Neural cell (in vitro differentiated cells): ENCODE data around the gene HLCS. TPM values are rescaled to one million over a fixed set of nuclear protein-coding genes. Genes with fewer than 3 reads are reported as not detected.

Experiments
- H2AFZ ChIP-seq: fragments of 200-600, 300-800 bp; sonication (generic), shearing (Covaris generic); 2 replicates; pipeline ENCODE4 v1.6.0; 2014; ENCODE audit warnings: low read depth, mild to moderate bottlenecking, antibody characterized with exemption, low read length, moderate library complexity
- H3F3A ChIP-seq: fragments of 200-600 bp; shearing (Covaris generic); 2 replicates; pipeline ENCODE4 v1.6.1; 2016; ENCODE audit warnings: mild to moderate bottlenecking, moderate library complexity, mixed read lengths, antibody characterized with exemption, low read length; ENCODE audit not compliant: insufficient read depth, poor library complexity, severe bottlenecking
- H3K27ac ChIP-seq: fragments of 200-600, 300-800 bp; sonication (generic), shearing (Covaris generic); 2 replicates; pipeline ENCODE4 v1.5.1; 2014; ENCODE audit warnings: mild to moderate bottlenecking, low read length, moderate library complexity
- H3K27me3 ChIP-seq: fragments of 300-800, 200-600 bp; sonication (generic), shearing (Covaris generic); 2 replicates; pipeline ENCODE4 v1.6.0; 2014; ENCODE audit warnings: mild to moderate bottlenecking, low read depth, low read length, moderate library complexity; ENCODE audit not compliant: insufficient read depth
- H3K36me3 ChIP-seq: fragments of 300-800, 200-600 bp; sonication (generic), shearing (Covaris generic); 2 replicates; pipeline ENCODE4 v1.5.1; 2014; ENCODE audit warnings: mild to moderate bottlenecking, antibody characterized with exemption, low read length, moderate library complexity; ENCODE audit not compliant: insufficient read depth
- H3K4me2 ChIP-seq: fragments of 300-800, 200-600 bp; sonication (generic), shearing (Covaris generic); 2 replicates; pipeline ENCODE4 v1.6.0; 2014; ENCODE audit warnings: mild to moderate bottlenecking, low read length
- H3K4me3 ChIP-seq: fragments of 300-800, 200-600 bp; sonication (generic), shearing (Covaris generic); 2 replicates; pipeline ENCODE4 v1.5.1; 2014; ENCODE audit warnings: mild to moderate bottlenecking, low read length, moderate library complexity
- H3K79me2 ChIP-seq: fragments of 200-600 bp; shearing (Covaris generic); replicated peaks from 2 replicates; pipeline ENCODE4 v1.6.0; 2014; ENCODE audit warnings: mild to moderate bottlenecking, low read length, moderate library complexity; ENCODE audit not compliant: insufficient read depth
- H3K9ac ChIP-seq: fragments of 300-800, 200-600 bp; sonication (generic), shearing (Covaris generic); 2 replicates; pipeline ENCODE4 v1.6.1; 2016; ENCODE audit warnings: mild to moderate bottlenecking, low read length, mixed read lengths
- H3K9me2 ChIP-seq: fragments of 200-600 bp; shearing (Covaris generic); 2 replicates; pipeline ENCODE4 v1.6.1; 2016; ENCODE audit warnings: mild to moderate bottlenecking, low read length, mixed read lengths; ENCODE audit not compliant: insufficient read depth
- H3K9me3 ChIP-seq: fragments of 200-600, 300-800 bp; sonication (generic), shearing (Covaris generic); 2 replicates; pipeline ENCODE4 v1.6.1; 2016; ENCODE audit warnings: mild to moderate bottlenecking, mixed run types, low read length, moderate library complexity, mixed read lengths
- H4K20me1 ChIP-seq: fragments of 200-600 bp; shearing (Covaris generic); 2 replicates; pipeline ENCODE4 v1.6.1; 2016; ENCODE audit warnings: mild to moderate bottlenecking, mixed run types; ENCODE audit not compliant: insufficient read depth
- EP300 ChIP-seq: fragments of 450-650 bp; conservative IDR thresholded peaks from 2 replicates; pipeline ENCODE4 v1.6.1; 2014; ENCODE audit warnings: antibody characterized with exemption, mild to moderate bottlenecking, moderate library complexity; ENCODE audit not compliant: poor library complexity, severe bottlenecking
- EZH2 ChIP-seq: fragments of 200-600, 300-800 bp; shearing (Covaris generic), sonication (generic); IDR thresholded peaks from 2 replicates; pipeline ENCODE4 v1.6.1; 2014; ENCODE audit warnings: antibody characterized with exemption, low read length, borderline replicate concordance, mild to moderate bottlenecking; ENCODE audit not compliant: insufficient read depth, poor library complexity, severe bottlenecking
- MXI1 ChIP-seq: fragments of 450-650 bp; conservative IDR thresholded peaks from 2 replicates; pipeline ENCODE4 v1.6.1; 2014; ENCODE audit warnings: antibody characterized with exemption, mild to moderate bottlenecking; ENCODE audit not compliant: poor library complexity, severe bottlenecking
- POLR2AphosphoS5 ChIP-seq: IDR thresholded peaks from 2 replicates; pipeline ENCODE4 v1.6.1; 2012
- RAD21 ChIP-seq: fragments of 450-650 bp; conservative IDR thresholded peaks from 2 replicates; pipeline ENCODE4 v1.6.1; 2014; ENCODE audit warnings: antibody characterized with exemption, mild to moderate bottlenecking, moderate library complexity
- SMC3 ChIP-seq: fragments of 450-650 bp; conservative IDR thresholded peaks from 2 replicates; pipeline ENCODE4 v1.6.1; 2014; ENCODE audit warnings: antibody characterized with exemption, mild to moderate bottlenecking, moderate library complexity; ENCODE audit not compliant: poor library complexity
- TAF1 ChIP-seq: IDR thresholded peaks from 2 replicates; pipeline ENCODE4 v1.6.1; 2012; ENCODE audit warnings: low read depth
- polyA plus RNA-seq: library from polyadenylated mRNA; depleted of rRNA; stranded (reverse); fragments of >200 nt; gene quantifications from 2 replicates; pipeline ENCODE4 v1.2.3, GENCODE V29; 2014
- TF ChIP-seq, protein P1 (sequence below): IDR thresholded peaks from 2 replicates; pipeline ENCODE4 v1.6.1; 2012; ENCODE audit warnings: borderline replicate concordance
- TF ChIP-seq, protein P2 (sequence below): fragments of 450-650 bp; IDR thresholded peaks from 2 replicates; pipeline ENCODE4 v1.5.1; 2014; ENCODE audit warnings: antibody characterized with exemption, mild to moderate bottlenecking, moderate library complexity; ENCODE audit not compliant: poor library complexity, severe bottlenecking

Gene HLCS
- polyA plus RNA-seq, 1 donor from 2014 or later = 12.1 TPM

DNA sequence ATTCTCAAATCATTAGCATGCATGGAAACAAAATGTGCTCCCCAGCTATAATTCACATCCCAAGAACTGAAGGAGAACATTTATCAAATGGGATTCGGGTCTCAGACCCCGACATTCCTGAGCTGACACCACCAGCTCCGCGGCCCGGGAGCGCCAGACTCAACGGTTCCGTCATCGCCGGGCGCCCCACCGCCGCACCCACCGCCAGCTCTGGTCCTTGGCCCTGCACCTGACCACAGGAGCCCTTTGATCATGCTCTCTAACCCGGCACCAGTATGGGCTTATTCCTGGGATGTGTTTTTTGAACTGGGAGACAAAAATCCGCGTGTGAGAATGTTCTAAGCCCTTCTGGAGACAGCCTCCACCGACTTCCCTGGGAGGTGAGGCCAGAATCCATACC, 43.6 kb downstream of the HLCS start (continued):
- TF ChIP-seq, protein P1, sequence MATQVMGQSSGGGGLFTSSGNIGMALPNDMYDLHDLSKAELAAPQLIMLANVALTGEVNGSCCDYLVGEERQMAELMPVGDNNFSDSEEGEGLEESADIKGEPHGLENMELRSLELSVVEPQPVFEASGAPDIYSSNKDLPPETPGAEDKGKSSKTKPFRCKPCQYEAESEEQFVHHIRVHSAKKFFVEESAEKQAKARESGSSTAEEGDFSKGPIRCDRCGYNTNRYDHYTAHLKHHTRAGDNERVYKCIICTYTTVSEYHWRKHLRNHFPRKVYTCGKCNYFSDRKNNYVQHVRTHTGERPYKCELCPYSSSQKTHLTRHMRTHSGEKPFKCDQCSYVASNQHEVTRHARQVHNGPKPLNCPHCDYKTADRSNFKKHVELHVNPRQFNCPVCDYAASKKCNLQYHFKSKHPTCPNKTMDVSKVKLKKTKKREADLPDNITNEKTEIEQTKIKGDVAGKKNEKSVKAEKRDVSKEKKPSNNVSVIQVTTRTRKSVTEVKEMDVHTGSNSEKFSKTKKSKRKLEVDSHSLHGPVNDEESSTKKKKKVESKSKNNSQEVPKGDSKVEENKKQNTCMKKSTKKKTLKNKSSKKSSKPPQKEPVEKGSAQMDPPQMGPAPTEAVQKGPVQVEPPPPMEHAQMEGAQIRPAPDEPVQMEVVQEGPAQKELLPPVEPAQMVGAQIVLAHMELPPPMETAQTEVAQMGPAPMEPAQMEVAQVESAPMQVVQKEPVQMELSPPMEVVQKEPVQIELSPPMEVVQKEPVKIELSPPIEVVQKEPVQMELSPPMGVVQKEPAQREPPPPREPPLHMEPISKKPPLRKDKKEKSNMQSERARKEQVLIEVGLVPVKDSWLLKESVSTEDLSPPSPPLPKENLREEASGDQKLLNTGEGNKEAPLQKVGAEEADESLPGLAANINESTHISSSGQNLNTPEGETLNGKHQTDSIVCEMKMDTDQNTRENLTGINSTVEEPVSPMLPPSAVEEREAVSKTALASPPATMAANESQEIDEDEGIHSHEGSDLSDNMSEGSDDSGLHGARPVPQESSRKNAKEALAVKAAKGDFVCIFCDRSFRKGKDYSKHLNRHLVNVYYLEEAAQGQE = no peak
- TF ChIP-seq SMC3 (no peak), TAF1 (no peak)

DNA sequence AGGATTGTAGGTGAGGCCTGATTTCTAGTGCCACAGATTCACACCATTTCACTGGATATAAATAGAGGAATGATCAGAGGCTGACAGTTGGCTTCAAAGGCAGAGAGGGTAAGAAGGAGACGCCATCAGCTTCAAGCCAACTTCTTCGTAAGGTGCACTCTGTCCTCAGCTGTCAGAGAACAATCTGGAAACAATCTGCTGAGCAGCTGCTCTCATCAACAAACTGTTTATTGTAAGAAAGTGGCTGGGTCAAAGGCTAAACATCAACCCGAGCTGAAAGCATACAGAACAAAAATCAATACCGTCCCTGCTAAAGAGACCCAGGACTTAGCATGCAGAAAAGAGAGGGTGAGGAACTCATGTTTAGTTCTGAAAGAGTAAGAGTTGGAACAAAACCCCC, 48.2 kb downstream of the HLCS start:
- TF ChIP-seq RAD21 (no peak), EZH2 (no peak), MXI1 (no peak), POLR2AphosphoS5 (no peak), EP300 (no peak), SMC3 (no peak), TAF1 (no peak)
- TF ChIP-seq, protein P2, sequence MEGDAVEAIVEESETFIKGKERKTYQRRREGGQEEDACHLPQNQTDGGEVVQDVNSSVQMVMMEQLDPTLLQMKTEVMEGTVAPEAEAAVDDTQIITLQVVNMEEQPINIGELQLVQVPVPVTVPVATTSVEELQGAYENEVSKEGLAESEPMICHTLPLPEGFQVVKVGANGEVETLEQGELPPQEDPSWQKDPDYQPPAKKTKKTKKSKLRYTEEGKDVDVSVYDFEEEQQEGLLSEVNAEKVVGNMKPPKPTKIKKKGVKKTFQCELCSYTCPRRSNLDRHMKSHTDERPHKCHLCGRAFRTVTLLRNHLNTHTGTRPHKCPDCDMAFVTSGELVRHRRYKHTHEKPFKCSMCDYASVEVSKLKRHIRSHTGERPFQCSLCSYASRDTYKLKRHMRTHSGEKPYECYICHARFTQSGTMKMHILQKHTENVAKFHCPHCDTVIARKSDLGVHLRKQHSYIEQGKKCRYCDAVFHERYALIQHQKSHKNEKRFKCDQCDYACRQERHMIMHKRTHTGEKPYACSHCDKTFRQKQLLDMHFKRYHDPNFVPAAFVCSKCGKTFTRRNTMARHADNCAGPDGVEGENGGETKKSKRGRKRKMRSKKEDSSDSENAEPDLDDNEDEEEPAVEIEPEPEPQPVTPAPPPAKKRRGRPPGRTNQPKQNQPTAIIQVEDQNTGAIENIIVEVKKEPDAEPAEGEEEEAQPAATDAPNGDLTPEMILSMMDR = no peak
- TF ChIP-seq, protein P1 = no peak
- no peaks in the 10 kb centered on the region for H4K20me1 ChIP-seq
- H3K36me3 ChIP-seq = no peaks in the 10 kb centered on the region
- no peak overlapping the region for H3K4me3 ChIP-seq
- H3K79me2 ChIP-seq = no peaks in the 10 kb centered on the region
- no peak overlapping the region for H3K9ac ChIP-seq
- no peaks in the 10 kb centered on the region for H3K27me3 ChIP-seq
- no peaks in the 10 kb centered on the region for H3K9me3 ChIP-seq
- H3K27ac ChIP-seq = no peak overlapping the region
- H3F3A ChIP-seq = no peaks in the 10 kb centered on the region
- H3K4me2 ChIP-seq = no peak overlapping the region
- H3K9me2 ChIP-seq = no peaks in the 10 kb centered on the region
- H2AFZ ChIP-seq = no peak overlapping the region
